K562 (cell line): Measurements from ENCODE around the gene MTHFR. TPM values are rescaled to one million over a fixed set of nuclear protein-coding genes. Genes with fewer than 3 reads are reported as not detected.

Experiments
- CBX5 ChIP-seq: IDR thresholded peaks from 2 replicates; pipeline ENCODE4 v1.6.1; 2014; ENCODE audit warnings: low read depth, borderline replicate concordance
- CCNT2 ChIP-seq: IDR thresholded peaks from 2 replicates; pipeline ENCODE4 v1.6.1; 2011; ENCODE audit warnings: borderline replicate concordance, low read depth, mild to moderate bottlenecking, moderate library complexity, mixed read lengths, low read length; ENCODE audit not compliant: insufficient read length; ENCODE audit errors: extremely low read depth
- CHD4 ChIP-seq: fragments of 200-600 bp; sonication (generic); IDR thresholded peaks from 3 replicates; pipeline ENCODE4 v1.6.1; 2012; ENCODE audit warnings: low read depth, mild to moderate bottlenecking, mixed read lengths, low read length, inconsistent platforms; ENCODE audit not compliant: insufficient read depth, insufficient replicate concordance, poor library complexity, severe bottlenecking
- CREB3 ChIP-seq: fragments of 450-650 bp; conservative IDR thresholded peaks from 2 replicates; pipeline ENCODE4 v1.6.1; 2016; ENCODE audit warnings: missing genetic modification characterization, low read depth, mild to moderate bottlenecking, missing compliant biosample characterization, moderate library complexity
- ELK3 ChIP-seq: fragments of 450-650 bp; formaldehyde crosslinking; IDR thresholded peaks from 2 replicates; pipeline ENCODE4 v1.4.0; 2020; ENCODE audit warnings: mild to moderate bottlenecking
- HDAC3 ChIP-seq: fragments of 450-650 bp; IDR thresholded peaks from 2 replicates; pipeline ENCODE4 v1.6.1; 2018; ENCODE audit warnings: borderline replicate concordance, mild to moderate bottlenecking, moderate library complexity; ENCODE audit not compliant: partially characterized antibody
- HNRNPH1 ChIP-seq: fragments of 200-400 bp; formaldehyde crosslinking; optimal IDR thresholded peaks from 2 replicates; pipeline ENCODE3; 2017; ENCODE audit warnings: low read depth, mild to moderate bottlenecking, low read length, moderate library complexity
- MAFK ChIP-seq: IDR thresholded peaks from 2 replicates; pipeline ENCODE4 v1.6.1; 2011; ENCODE audit warnings: low read length, improper control_type of control experiment
- MXI1 ChIP-seq: IDR thresholded peaks from 2 replicates; pipeline ENCODE4 v1.6.1; 2011; ENCODE audit warnings: low read depth, mild to moderate bottlenecking, improper control_type of control experiment, low read length
- NCOR1 ChIP-seq: fragments of 450-650 bp; IDR thresholded peaks from 2 replicates; pipeline ENCODE4 v1.6.1; 2016; ENCODE audit warnings: mild to moderate bottlenecking, moderate library complexity
- NR4A1 ChIP-seq, 2 experiments: fragments of 250-450 bp in 1 of 2; fragments of 450-650 bp in 1 of 2; sonication (Bioruptor Pico) in 1 of 2; IDR thresholded peaks; 2 replicates each; pipeline versions ENCODE4 v1.4.0 to v1.6.1; 2016 to 2020; ENCODE audit warnings: mild to moderate bottlenecking in 2 of 2, missing compliant biosample characterization in 1 of 2, missing genetic modification characterization in 1 of 2, moderate library complexity in 1 of 2
- POU5F1 ChIP-seq: fragments of 150-350 bp; IDR thresholded peaks from 2 replicates; pipeline ENCODE4 v1.6.1; 2014; ENCODE audit warnings: borderline replicate concordance, low read length, low read depth, mild to moderate bottlenecking; ENCODE audit not compliant: partially characterized antibody
- SAP30 ChIP-seq: fragments of 200-600 bp; sonication (generic); IDR thresholded peaks from 2 replicates; pipeline ENCODE4 v1.6.1; 2012; ENCODE audit warnings: borderline replicate concordance, low read depth, mild to moderate bottlenecking, moderate library complexity, low read length, control low read depth, inconsistent platforms; ENCODE audit not compliant: insufficient read depth, poor library complexity, severe bottlenecking
- TFAP4 ChIP-seq: sonication (generic); formaldehyde crosslinking; IDR thresholded peaks from 2 replicates; pipeline ENCODE4 v1.8.0; 2022; ENCODE audit warnings: missing genetic modification reagents, mild to moderate bottlenecking, moderate library complexity, borderline replicate concordance
- THAP7 ChIP-seq: fragments of 250-450 bp; sonication (Bioruptor Pico); IDR thresholded peaks from 2 replicates; pipeline ENCODE4 v1.5.0; 2021
- ZFX ChIP-seq: sonication (generic); formaldehyde crosslinking; IDR thresholded peaks from 2 replicates; pipeline ENCODE4 v1.8.0; 2022; ENCODE audit warnings: mild to moderate bottlenecking, missing genetic modification reagents, moderate library complexity
- ZKSCAN1 ChIP-seq: fragments of 150-350 bp; IDR thresholded peaks from 2 replicates; pipeline ENCODE4 v1.6.1; 2016; ENCODE audit warnings: low read depth, low read length
- ZNF217 ChIP-seq: sonication (generic); formaldehyde crosslinking; IDR thresholded peaks from 2 replicates; pipeline ENCODE4 v1.8.0; 2022; ENCODE audit warnings: mild to moderate bottlenecking, missing genetic modification reagents
- ZNF512 ChIP-seq: IDR thresholded peaks from 2 replicates; pipeline ENCODE4 v1.6.1; 2016; ENCODE audit warnings: missing genetic modification characterization, missing compliant biosample characterization
- ZNF695 ChIP-seq: fragments of 450-650 bp; formaldehyde crosslinking; IDR thresholded peaks from 2 replicates; pipeline ENCODE4 v1.4.0; 2020; ENCODE audit warnings: mild to moderate bottlenecking, moderate library complexity
- polyA plus RNA-seq, 8 experiments: library from polyadenylated mRNA; depleted of rRNA in 4 of 8; stranded (reverse) in 5 of 8; unstranded in 3 of 8; fragments of >200 nt; fragmentation: Nextera tagmentation in 2 of 8; fragmentation: Illumina TruSeq in 1 of 8; extraction: Ambion mirVana in 2 of 8; extraction: Trizol in 1 of 8; gene quantifications; 2 replicates each; pipeline versions ENCODE4 v1.2.1 to v1.2.3, GENCODE V29; 2011 to 2014; ENCODE audit warnings: inconsistent platforms in 1 of 8, missing spikeins in 1 of 8
- total RNA-seq, 7 experiments: library from RNA; depleted of rRNA in 6 of 7; stranded (reverse); fragments of >200 nt in 6 of 7; fragmentation: Illumina TruSeq in 2 of 7; extraction: Trizol in 2 of 7; gene quantifications; 2 replicates each; pipeline versions ENCODE4 v1.2.1 to v1.2.3, GENCODE V29; 2011 to 2021; ENCODE audit warnings: low replicate concordance in 1 of 7

Gene MTHFR
- total and polyA plus RNA-seq, 9 of the 15 experiments (the other 6 are each of a cell fraction or from before 2014, with no cell fraction given), result 5.0 to 104 (median 62.6) TPM

- peak; percentile 25; the same call in 1 of the 2 replicates for TF ChIP-seq ZKSCAN1
- no peak for TF ChIP-seq NR4A1 (CRISPR knock-in tag; IDR thresholded peaks at IDR 0.05)
- TF ChIP-seq NR4A1 (tag; IDR thresholded peaks at IDR 0.05), result 0 out of 2 replicates have a peak, but pooled peaks have one; percentile 14
- no peak for TF ChIP-seq ZFX (CRISPR knock-in tag)
- TF ChIP-seq MAFK, result no peak
- TF ChIP-seq ZNF217, result no peak
- no peak for TF ChIP-seq CHD4
- TF ChIP-seq SAP30, result no peak
- TF ChIP-seq ZNF512 (tag), result no peak
- no peak for TF ChIP-seq ELK3 (CRISPR knock-in tag)
- TF ChIP-seq HNRNPH1, result no peak
- TF ChIP-seq POU5F1, result no peak
- no peak; the same call in 1 of the 2 replicates for TF ChIP-seq TFAP4 (CRISPR knock-in tag)
- TF ChIP-seq HDAC3, result no peak
- TF ChIP-seq MXI1, result no peak
- no peak for TF ChIP-seq CCNT2
- TF ChIP-seq ZNF695 (CRISPR knock-in tag), result no peak
- no peak for TF ChIP-seq NCOR1
- TF ChIP-seq CREB3, result 0 out of 2 replicates have a peak, but pooled peaks have one; percentile 40
- peak; percentile 50; the same call in 1 of the 2 replicates for TF ChIP-seq CBX5
- TF ChIP-seq THAP7 (CRISPR knock-in tag), result no peak
Observed at GRCh38 chr1:11796036-11796828, 9.5 kb downstream of the MTHFR start (continued).
